ENCODE results near the gene SPTBN5.

- TF ChIP-seq CTCF (conservative IDR thresholded peaks at IDR 0.05; ENCODE audit: low read depth, low read length) = no peak
- TF ChIP-seq EZH2 (IDR thresholded peaks at IDR 0.05; ENCODE audit: borderline replicate concordance, low read depth, low read length, poor library complexity, severe bottlenecking) = no peak
These were observed 45.2 kb downstream of the SPTBN5 start for GRCh38 chr15:41848631-41849030.

Measured in A673 (cell line).